T-helper 17 cell (primary cell): ENCODE measurements around the gene CAPN8. TPM values are rescaled to one million over a fixed set of nuclear protein-coding genes. Genes with fewer than 3 reads are reported as not detected.
A peak's percentile ranks its signal among the peaks of the same experiment; 100 is the strongest.

Experiments used
- ATAC-seq: fragments of 150-1000 bp; cut with Tn5 transposase; 2 replicates; pipeline ENCODE4 v1.10.0; 2021; ENCODE audit warnings: mild to moderate bottlenecking, moderate library complexity
- DNase-seq, 3 donors: peaks; one replicate each; pipeline versions ENCODE4 v3.0.0 to v3.0.0-alpha.2; 2020 to 2021
- H3K9me3 ChIP-seq: one replicate; pipeline ENCODE4 v1.7.0; 2013; ENCODE audit warnings: low read length, mild to moderate bottlenecking; ENCODE audit not compliant: control insufficient read depth, poor library complexity, severe bottlenecking
- H3K27ac Mint-ChIP-seq: one replicate; pipeline ENCODE4 v1.8.0; 2022; ENCODE audit warnings: mild to moderate bottlenecking, moderate library complexity, mixed read lengths
- H3K27me3 Mint-ChIP-seq: one replicate; pipeline ENCODE4 v1.8.0; 2022; ENCODE audit warnings: mixed read lengths
- H3K36me3 Mint-ChIP-seq: one replicate; pipeline ENCODE4 v1.8.0; 2022; ENCODE audit warnings: low read depth, mixed read lengths
- H3K4me1 Mint-ChIP-seq: one replicate; pipeline ENCODE4 v1.8.0; 2022; ENCODE audit warnings: mild to moderate bottlenecking, mixed read lengths
- H3K4me3 Mint-ChIP-seq: one replicate; pipeline ENCODE4 v1.8.0; 2022; ENCODE audit warnings: mild to moderate bottlenecking, moderate library complexity, mixed read lengths
- total RNA-seq, 4 donors: library from RNA in 2 of 4; stranded (reverse) in 2 of 4; gene quantifications; one replicate each; pipeline ENCODE4 v1.2.3 and lab custom pipeline; 2022 to 2026

Gene CAPN8
- total RNA-seq, 2 donors from 2014 or later = 0.60 to 0.91 TPM

- no peaks in the 10 kb centered on the region for H3K36me3 Mint-ChIP-seq
- H3K4me1 Mint-ChIP-seq = peaks cover 30% of the 10 kb centered on the region
- ATAC-seq = no peak
- no peaks in the 10 kb centered on the region for H3K27me3 Mint-ChIP-seq
- H3K4me3 Mint-ChIP-seq = peak overlapping the region; percentile 71
- no peak for DNase-seq
- peak overlapping the region; percentile 91 for H3K27ac Mint-ChIP-seq
- H3K9me3 ChIP-seq = no peaks in the 10 kb centered on the region
These were observed 150.9 kb downstream of the CAPN8 start for GRCh38 chr1:223514644-223515043.

GRCh38 chr1:223513309-223513708 lies 152.2 kb downstream of the CAPN8 start:
- ATAC-seq = no peak
- Mint-ChIP-seq H3K27me3 (no peaks in the 10 kb centered on the region), H3K36me3 (no peaks in the 10 kb centered on the region), H3K4me1 (peaks cover 33% of the 10 kb centered on the region), H3K4me3 (no peak overlapping the region), H3K27ac (peak overlapping the region; percentile 91)
- DNase-seq = no peak
- no peaks in the 10 kb centered on the region for H3K9me3 ChIP-seq

- H3K27ac Mint-ChIP-seq = no peak overlapping the region
- H3K4me1 Mint-ChIP-seq = peaks cover 31% of the 10 kb centered on the region
- H3K9me3 ChIP-seq = no peaks in the 10 kb centered on the region
- ATAC-seq (no peak), DNase-seq (no peak)
- H3K27me3 Mint-ChIP-seq = no peaks in the 10 kb centered on the region
- H3K4me3 Mint-ChIP-seq = no peak overlapping the region
- H3K36me3 Mint-ChIP-seq = no peaks in the 10 kb centered on the region
These were observed 153.4 kb downstream of the CAPN8 start for GRCh38 chr1:223512057-223512456.

- Mint-ChIP-seq H3K4me3 (no peak overlapping the region), H3K36me3 (no peaks in the 10 kb centered on the region), H3K27me3 (no peaks in the 10 kb centered on the region), H3K4me1 (peaks cover 3% of the 10 kb centered on the region), H3K27ac (no peak overlapping the region)
- ATAC-seq = no peak
- no peaks in the 10 kb centered on the region for H3K9me3 ChIP-seq
- DNase-seq = no peak
These were observed 156.7 kb downstream of the CAPN8 start for GRCh38 chr1:223508796-223509195.

- Mint-ChIP-seq H3K27me3 (no peaks in the 10 kb centered on the region), H3K27ac (peak overlapping the region; percentile 16), H3K4me1 (peaks cover 12% of the 10 kb centered on the region), H3K4me3 (no peak overlapping the region), H3K36me3 (no peaks in the 10 kb centered on the region)
- DNase-seq = no peak
- ATAC-seq = no peak
- H3K9me3 ChIP-seq = no peaks in the 10 kb centered on the region
These were observed 160.8 kb downstream of the CAPN8 start for GRCh38 chr1:223504741-223505140.

- Mint-ChIP-seq H3K27me3 (no peaks in the 10 kb centered on the region), H3K4me1 (peaks cover 10% of the 10 kb centered on the region), H3K4me3 (no peak overlapping the region), H3K27ac (no peak overlapping the region), H3K36me3 (no peaks in the 10 kb centered on the region)
- DNase-seq = no peak
- H3K9me3 ChIP-seq = no peaks in the 10 kb centered on the region
- no peak for ATAC-seq
These were observed 162.2 kb downstream of the CAPN8 start for GRCh38 chr1:223503348-223503747.

- DNase-seq (no peak), ATAC-seq (no peak)
- Mint-ChIP-seq H3K4me1 (peaks cover 10% of the 10 kb centered on the region), H3K4me3 (no peak overlapping the region), H3K27ac (peak overlapping the region; percentile 76), H3K36me3 (no peaks in the 10 kb centered on the region), H3K27me3 (no peaks in the 10 kb centered on the region)
- no peaks in the 10 kb centered on the region for H3K9me3 ChIP-seq
These were observed 164.7 kb downstream of the CAPN8 start for GRCh38 chr1:223500560-223501425.

- no peak for DNase-seq
- H3K9me3 ChIP-seq = no peaks in the 10 kb centered on the region
- no peak for ATAC-seq
- Mint-ChIP-seq H3K4me3 (no peak overlapping the region), H3K36me3 (no peaks in the 10 kb centered on the region), H3K27ac (no peak overlapping the region), H3K4me1 (peaks cover 8% of the 10 kb centered on the region), H3K27me3 (no peaks in the 10 kb centered on the region)
These were observed 168.6 kb downstream of the CAPN8 start for GRCh38 chr1:223496883-223497282.

- H3K4me1 Mint-ChIP-seq = peaks cover 7% of the 10 kb centered on the region
- H3K36me3 Mint-ChIP-seq = no peaks in the 10 kb centered on the region
- no peaks in the 10 kb centered on the region for H3K9me3 ChIP-seq
- H3K27ac Mint-ChIP-seq = no peak overlapping the region
- H3K4me3 Mint-ChIP-seq = no peak overlapping the region
- H3K27me3 Mint-ChIP-seq = no peaks in the 10 kb centered on the region
- DNase-seq (no peak), ATAC-seq (no peak)
These were observed 170.4 kb downstream of the CAPN8 start for GRCh38 chr1:223494926-223495645.

GRCh38 chr1:223492044-223492443 lies 173.5 kb downstream of the CAPN8 start:
- Mint-ChIP-seq H3K4me1 (peaks cover 5% of the 10 kb centered on the region), H3K27me3 (no peaks in the 10 kb centered on the region), H3K27ac (no peak overlapping the region), H3K36me3 (no peaks in the 10 kb centered on the region), H3K4me3 (no peak overlapping the region)
- ATAC-seq = no peak
- no peaks in the 10 kb centered on the region for H3K9me3 ChIP-seq
- DNase-seq = no peak

Other genes starting within 250 kb of the CAPN8 start
- gene CAPN2, start 46.8 kb upstream of the CAPN8 start, total RNA-seq = 100 to 1,000 TPM; 218 to 220 TPM
- 100 to 1,000 TPM in 1 of 2 donors, 10 to 100 TPM in 1; 97.6 to 136 TPM for gene TP53BP2, start 180.2 kb upstream of the CAPN8 start, total RNA-seq